GM18873 (cell line): ENCODE results near the gene TMEM163.
"Not testable (repeated sequence)": the region's sequence is repeated elsewhere in the genome, so short reads cannot be mapped to it uniquely, and the experiment has no call there.

Experiments
- ATAC-seq: cut with Tn5 transposase; IDR thresholded peaks from one replicate; pipeline ENCODE4 v1.9.1; 2021; ENCODE audit warnings: mild to moderate bottlenecking, moderate library complexity, moderate number of reproducible peaks; ENCODE audit not compliant: unreplicated experiment, low FRiP score

The TMEM163 gene

DNA sequence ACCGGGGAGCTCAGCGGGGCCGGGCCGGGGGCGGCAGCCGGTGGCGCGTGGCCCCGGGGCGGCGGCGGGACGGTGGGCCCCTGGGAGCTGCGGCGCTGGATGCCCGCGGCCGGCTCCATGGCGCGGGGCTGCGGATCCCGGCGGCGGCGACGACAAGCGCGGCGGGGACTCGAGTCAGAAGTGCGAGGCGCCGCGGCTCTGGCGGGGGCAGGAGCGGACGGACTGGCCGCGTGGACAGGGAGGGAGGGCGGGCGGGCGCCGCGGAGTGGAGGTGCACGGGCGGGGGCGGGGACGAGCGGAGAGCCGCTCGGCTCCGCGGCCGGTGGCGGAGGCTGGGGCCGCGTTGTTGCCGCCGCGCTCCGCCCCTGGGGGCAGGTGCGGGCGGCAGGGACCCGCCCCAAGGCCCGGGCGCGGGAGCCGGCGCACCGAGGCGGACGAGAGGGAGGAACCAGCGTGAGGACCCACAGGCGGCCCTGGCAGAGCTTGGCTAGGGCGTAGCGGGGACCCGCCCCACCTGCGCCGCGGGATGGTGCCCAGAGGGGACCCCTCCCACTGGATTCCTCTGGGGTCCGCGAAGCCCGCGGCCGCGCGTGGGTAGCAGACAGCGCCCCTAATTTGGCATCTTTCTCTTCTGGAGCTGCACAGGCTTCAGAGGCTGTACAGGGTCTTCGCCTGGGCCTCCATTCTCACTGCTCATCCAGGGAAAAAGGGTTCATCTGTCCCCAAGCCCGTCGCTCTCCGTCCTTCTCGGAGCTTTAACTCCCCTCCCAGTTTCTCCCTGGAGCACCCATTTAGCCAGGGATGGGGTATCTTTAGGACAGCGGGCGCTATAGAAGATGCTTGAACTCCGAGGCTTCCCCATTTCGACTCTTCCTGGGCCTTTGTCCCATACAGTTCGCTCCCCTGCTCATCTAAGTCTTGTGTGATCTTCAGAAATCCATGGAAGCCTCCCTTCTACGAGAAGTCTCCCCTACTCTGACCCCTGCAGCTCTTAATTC, at the start of gene TMEM163:
Gene TMEM163, minus strand, starts transcription at position 184 of the 998 bp plus-strand sequence.
- ATAC-seq: no peak

DNA sequence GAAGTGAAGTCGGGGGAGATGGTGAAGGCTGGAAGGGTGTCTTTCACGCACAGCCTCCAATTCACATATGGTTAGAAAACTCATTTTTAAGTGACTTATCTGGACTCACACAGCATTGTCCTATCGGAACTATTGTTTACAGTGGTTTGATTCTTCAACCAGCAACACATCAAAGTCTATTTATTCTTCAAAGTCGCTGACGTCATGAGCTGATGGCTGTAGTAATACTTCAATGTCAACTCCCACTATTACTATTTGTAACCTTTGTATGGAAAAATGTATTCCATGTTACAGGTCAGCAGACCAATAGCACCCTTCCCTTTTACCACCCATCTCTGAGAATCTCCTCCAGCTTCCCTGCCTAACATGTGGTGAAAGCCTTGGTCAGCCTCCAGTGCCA, 47.8 kb upstream of the TMEM163 start:
- no peak for ATAC-seq

DNA sequence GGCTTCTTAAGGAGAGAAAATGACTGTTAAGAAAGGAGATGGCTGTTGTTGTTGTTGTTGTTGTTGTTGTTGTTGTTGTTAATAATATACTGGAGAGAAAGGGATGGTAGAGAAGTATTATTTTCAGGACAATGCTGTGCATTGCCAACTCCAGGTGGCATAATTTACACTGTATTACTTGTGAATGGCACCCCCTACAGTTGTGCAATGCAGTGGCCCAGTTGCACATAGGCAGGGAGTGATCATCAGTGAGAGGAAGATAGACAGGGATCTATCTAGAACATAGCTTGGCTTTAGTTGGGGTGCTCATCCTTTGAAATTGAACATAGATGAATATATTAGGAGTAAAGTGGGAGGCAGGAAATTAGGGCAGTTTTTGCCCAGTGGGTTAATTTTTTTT, 47.2 kb upstream of the TMEM163 start:
- no peak for ATAC-seq

DNA sequence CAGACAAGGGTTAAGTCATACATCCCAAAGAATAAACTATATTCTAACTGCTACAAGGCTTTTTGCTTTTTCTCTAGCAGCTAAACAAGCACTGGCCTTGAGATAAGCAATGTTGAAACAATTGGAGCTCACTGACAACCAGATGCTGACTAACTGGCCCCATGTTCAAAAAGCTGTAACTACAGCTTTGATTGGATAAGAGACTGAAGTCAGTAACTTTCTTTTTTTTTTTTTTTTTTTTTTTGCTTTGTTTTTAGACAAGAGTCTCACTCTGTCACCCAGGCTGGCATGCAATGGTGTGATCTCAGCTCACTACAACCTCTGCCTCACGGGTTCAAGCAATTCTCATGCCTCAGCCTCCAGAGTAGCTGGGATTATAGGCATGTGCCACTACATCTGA, 45.4 kb upstream of the TMEM163 start:
- ATAC-seq: no peak

DNA sequence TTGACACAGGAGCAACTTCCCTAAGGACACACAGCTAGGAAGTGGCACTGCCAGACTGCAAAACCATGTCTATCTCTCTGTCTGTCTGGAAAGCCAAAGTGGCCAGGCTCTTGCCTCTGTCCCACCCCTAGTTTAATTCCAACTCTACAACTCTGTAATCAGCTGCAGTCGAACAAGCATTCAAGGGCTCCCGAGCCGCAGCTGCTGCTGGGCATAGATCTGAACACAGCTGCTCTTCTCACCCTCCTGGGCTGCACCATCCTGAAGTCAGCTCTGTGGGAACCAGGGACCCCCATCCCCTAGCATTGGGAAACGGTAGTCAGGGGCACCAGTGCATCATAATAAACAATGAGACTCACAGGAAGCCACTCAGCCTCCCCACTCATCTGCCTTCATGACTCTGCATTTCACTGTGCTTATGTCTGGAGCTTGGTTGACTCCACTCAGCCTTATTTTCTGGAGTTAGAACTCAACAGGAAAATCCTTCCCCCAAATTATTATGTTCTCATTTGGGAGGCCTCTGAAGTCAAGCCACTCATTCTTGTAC, 44.4 kb upstream of the TMEM163 start:
- ATAC-seq: no peak

DNA sequence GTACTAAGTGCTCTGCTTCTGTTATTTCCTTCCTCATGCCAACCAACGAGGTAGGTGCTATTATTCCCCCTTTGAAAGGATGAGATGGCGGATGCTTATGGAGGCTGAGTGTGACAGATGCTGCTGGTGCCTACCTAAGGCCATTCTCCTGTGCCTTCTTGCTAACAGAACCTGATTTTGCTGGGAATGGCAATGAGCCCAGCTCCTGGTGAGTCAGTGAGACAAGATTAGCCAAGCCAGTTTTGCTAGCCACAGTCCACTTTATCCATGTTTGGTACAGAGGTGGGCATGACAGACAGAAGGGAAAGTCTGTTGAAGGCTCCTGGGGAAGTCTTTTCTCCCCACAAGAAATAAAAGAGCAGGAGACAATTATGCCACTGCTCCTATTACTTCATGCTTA, 43.7 kb upstream of the TMEM163 start:
- no peak for ATAC-seq

DNA sequence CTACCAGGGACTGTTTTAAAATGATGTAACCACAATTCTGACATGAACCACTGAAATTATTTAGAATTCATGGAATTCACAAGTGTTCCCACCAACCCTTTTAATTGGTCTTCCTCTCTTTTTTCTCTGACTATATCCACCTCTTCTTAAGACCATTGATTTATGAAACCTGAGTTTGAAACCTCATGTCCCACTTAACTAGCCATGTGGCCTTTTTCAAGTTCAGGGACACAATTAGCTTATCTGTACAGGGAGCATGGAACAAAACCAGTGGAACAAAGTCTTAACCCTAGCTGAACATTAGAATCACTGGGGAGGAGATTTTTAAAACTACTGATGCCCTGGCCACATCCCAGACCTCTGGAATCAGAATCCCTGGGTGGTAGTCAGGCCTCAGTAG, 41.6 kb upstream of the TMEM163 start:
- no peak for ATAC-seq

DNA sequence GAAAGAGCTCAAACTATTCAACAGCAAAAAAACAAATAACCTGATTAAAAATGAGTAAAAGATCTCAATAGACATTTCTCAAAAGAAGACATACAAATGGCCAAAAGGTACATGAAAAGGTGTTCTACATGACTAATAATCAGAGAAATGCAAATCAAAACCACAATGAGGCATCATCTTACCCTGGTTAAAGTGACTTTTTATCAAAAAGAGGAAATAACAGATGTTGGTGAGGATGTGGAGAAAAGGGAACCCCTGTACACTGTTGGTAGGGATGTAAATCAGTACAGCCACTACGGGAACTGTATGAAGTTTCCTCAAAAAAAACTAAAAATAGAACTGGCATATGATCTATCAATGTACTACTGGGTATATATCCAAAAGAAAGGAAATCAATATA, 39.8 kb upstream of the TMEM163 start:
- ATAC-seq: peak; percentile 85

DNA sequence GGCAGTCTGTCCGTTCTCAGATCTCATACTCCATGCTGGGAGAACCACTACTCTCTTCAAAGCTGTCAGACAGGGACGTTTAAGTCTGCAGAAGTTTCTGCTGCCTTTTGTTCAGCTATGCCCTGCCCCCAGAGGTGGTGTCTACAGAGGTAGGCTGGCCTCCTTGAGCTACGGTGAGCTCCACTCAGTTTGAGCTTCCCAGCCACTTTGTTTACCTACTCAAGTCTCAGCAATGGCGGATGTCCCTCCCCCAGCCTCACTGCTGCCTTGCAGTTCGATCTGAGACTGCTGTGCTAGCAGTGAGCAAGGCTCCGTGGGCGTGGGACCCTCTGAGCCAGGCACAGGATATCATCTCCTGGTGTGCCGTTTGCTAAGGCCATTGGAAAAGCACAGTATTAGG, 33.2 kb upstream of the TMEM163 start:
- ATAC-seq: not testable (repeated sequence)

DNA sequence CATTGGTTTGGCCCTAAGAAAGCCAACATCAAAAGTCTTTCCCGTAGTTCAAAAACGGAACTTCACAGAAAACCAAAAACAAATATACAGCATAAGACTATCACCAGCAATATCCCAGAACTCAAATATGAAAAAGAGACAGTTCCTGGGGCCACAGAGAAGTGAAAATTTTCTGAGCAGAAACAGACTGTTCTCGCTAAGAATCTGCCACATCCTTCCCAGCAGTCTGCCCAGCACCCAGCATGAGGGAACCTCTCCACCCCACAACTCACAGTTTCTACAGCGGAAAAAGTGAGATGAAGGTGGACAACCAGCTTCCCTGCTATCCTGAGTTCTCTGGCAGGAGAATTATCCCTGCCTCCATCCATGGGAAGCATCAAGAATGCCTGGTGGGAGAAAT, 26.7 kb upstream of the TMEM163 start:
- no peak for ATAC-seq

DNA sequence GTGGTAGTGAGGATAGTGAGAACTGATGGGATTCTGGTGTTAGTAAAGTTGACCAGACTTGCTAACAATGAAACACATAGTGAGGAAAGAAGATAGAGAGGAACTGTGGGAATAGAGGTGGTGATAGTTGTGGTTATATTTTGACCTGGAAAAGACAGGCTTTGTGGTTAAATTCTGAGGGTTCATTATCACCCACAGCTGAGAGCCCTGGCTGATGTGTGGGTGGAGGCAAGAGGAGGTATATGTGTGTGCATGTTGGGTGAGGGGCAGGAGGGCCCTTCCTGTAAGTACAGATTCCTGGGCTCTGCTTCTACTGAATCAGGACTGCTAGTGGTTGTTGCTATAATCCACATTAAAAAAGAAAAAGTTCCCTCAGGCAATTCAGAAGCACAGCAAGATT, 26.2 kb upstream of the TMEM163 start:
- ATAC-seq: no peak

DNA sequence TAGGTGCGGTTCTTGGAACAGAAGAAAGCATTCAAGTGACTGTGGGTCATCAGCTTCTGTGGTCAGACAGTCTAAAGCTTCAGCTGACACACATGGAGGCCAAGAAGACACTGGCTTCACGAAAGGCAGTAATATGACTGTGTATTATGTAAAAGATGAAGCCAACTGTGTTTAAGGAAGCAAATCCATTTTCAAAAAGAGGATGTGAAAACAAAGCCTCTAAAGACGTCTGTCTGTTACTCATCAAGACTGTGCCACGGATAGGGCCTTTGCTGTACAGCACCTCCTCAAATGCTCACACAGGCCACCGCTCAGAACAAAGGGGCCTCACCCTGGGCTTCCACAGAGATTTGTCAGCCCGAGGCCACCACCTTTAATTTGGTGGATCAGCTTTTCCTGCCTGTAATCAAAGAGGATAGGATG, 21.1 kb upstream of the TMEM163 start:
- peak; percentile 97 for ATAC-seq

DNA sequence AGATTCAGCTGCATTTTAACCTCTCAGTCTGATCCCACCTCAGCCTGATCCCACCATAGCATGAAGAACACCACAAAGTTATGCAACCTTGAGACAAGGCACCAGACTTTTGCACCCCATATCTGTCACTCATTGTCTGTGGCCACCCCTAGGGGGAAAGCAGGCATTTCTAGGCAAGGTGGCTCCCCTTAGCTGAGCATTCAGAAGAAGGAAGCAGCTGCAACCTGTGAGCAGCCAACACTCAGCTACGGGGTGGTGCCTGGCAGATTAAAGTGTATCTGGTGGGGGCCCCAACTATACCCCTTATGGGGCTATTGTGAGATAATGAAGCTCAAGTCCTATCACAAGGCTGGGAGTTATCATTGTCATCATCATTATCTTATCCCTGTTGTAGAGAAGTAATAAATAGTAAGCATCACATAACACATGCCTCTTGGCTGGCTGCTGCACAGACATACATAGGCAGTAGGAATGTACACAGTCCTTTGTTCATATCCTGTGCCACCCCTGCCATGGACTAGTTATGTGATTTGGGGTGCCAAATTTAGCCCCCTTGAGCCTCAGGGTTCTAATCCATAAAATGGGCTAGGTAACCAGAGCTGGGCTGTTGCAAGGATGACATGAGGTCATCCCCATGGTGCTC, 20.6 kb upstream of the TMEM163 start:
- no peak for ATAC-seq

DNA sequence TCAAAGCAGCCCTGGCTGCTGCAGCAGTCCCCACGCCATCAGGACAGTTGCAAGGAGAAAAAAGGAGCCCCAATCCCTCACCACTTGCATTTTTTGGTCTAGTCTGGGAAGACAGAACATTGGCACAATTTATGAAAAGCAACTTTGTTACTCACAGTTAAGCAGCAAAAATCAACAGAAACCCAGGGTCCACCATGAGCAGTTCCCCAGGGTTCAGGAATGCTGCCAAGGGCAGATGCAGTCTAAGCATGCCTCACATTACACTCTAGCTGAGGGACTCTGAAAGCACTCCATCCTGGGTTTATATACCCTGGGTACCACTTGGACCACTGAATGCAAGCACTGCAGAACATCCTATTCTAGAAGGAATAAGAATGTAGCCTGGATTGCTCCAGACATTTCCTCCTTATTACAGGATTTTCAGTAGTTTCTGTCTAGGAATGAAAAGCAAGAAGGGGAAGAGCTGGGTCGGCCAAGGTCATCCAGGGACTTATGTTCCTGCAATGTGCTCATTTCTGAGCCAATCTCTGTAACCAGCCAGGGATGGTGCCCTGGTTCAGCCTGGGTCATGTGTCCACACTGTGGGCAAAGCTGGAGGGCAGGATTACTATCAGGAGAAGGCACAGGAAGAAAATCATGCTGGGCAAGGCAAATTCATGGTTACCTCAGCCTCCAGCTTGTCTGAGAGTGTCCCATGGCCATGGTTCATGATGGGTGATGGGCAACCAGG, 19.5 kb upstream of the TMEM163 start:
- no peak for ATAC-seq

DNA sequence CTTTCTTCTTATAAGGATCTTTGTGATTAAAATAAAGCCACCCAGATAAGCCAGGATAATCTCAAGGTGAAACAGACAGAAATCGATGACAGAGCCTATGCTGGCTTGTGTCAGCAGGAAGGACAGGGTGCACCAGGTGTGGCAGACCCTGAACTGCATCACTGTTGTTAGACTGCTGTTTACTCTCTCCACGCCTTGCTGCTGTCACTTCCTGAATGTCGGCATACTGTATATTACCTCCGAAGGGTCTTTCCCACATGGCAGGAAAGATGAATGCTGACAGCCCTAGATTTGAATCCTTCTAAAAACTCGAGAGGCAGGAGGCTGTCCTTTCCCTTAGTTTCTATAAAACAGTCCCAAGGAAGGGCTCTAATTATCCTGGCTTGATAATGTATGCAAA, 18.9 kb upstream of the TMEM163 start:
- ATAC-seq: no peak

DNA sequence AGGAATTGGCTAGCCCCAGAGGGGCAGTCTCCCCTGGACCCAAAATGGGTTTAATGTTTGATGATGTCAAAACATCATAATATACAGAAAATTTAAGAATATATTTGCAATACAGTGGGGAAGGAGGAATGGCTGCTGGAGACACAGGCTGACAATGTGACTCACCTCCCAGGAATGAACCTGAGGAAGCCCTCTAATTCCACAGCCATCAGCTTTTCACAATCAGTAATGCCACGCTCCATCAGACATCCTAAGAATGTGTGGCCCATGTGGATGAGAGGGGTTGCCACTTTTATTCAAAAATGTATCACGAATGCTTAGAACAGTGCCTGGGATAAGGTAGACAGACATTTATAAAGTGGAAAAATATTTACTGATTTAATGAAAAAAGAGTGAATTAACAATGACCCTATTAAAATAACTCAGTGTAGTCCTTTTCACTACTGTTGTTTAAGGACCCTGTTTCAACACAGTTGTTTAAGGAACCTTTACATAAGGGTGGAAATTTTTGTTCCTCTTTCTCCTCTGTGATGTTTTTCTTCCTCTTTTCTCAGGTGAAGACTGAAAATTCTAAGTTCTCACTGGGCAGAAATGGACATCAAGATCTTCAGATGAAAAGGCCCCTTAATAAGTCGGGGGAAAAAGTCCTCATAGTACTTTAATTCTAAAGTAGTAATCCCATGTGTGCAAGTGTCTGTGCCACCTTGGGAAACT, 17.5 kb upstream of the TMEM163 start:
- ATAC-seq: no peak

DNA sequence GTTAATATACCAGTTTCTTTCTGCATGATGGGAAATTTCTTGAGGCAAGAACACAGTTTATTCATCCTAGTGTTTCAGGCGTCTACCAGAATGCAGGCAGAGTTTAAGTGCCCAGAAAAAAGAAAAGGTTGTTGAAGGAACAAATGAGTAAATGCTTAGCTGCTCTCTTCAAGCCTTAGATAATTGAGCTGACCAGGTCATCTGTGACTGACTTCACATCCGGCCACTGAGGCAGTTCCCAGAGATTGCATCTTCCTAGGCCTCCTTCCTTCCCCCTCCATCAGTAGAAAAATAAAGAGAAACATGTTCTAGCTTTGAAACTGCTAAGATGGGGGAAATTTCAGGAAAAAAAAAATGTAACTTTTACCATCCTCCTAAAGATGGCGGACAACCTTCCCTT, 9.4 kb upstream of the TMEM163 start:
- no peak for ATAC-seq

DNA sequence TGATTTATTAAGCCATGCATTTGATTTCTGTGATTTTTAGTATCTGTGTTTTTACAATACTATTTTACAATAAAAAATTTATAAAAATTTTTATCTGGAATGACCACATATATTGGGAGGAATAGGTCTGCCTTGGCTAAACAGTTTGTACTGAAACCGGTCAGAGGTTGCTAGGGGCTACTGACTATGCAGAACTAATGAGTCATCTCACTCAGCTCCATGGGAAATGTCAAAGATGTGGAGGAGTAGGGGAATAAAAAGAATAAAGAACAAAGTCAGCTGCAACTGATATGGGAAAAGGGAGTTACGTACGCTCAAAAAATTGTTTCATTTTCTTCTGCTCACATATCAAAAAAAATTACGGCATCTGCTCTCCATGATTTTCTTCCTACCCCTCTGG, 8.6 kb upstream of the TMEM163 start:
- no peak for ATAC-seq

DNA sequence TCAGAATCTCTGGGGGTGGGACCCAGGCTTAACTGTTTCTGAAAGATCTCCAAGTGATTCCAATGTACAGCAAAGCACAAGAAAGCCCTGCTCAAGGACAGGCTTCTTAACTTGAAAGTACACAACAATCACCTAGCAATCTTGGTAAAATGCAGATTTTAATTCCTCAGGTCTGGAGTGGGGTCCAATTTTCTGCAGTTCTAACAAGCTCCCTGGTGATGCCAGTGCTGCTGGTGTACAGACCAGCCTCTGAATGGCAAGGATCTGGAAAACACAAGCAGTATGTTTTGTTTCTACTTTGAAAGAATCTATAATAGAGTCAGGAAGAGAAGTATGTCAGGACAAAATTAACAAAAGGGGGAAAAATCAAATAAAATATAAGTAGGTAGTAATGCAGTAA, 7.8 kb upstream of the TMEM163 start:
- ATAC-seq: no peak

DNA sequence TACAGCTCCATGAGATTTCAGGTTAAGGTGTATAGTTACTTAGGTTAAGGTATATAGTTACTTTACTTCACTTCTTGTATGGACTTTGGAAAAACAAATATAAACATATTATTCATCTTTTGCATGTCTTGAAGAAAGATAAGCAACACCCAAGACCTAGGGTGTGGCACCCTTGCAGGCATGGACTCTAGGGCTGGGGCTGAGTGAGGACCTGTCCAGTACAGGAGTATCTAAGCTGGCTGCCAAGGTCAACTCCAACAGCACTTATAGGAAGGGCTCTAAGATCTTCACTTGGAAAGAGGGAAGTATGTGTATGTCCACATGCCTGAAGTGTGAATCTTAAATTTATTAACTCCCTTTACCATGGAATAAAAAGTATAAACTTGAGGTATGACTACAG, 7.1 kb upstream of the TMEM163 start:
- ATAC-seq: no peak
